Right lobe of liver (tissue), 6 donors: ENCODE results near the gene RBM33. TPM values are rescaled to one million over a fixed set of nuclear protein-coding genes. Genes with fewer than 3 reads are reported as not detected.

ENCODE experiments used
- ATAC-seq, 4 donors: fragments of 200-7000 bp; cut with Tn5 transposase; one replicate each; pipeline ENCODE4 v1.9.1; 2020; ENCODE audit warnings: mild to moderate bottlenecking in 4 of 4, moderate library complexity in 4 of 4
- DNase-seq, 3 donors: peaks; one replicate each; pipeline ENCODE4 v3.0.0-alpha.2; 2020
- H3K27ac ChIP-seq, 3 donors: fragments of 200-600 bp; one replicate each; pipeline ENCODE4 v1.8.0; 2022
- H3K27me3 ChIP-seq, 2 donors: fragments of 200-600 bp; one replicate each; pipeline ENCODE4 v1.8.0; 2022
- H3K36me3 ChIP-seq, 4 donors: fragments of 200-600 bp; sonication (generic) in 1 of 4; one replicate each; pipeline versions ENCODE4 v1.5.1 to v1.8.0; 2017 to 2022; ENCODE audit warnings: control low read depth in 1 of 4
- H3K4me1 ChIP-seq, 4 donors: fragments of 200-600 bp; sonication (generic) in 1 of 4; one replicate each; pipeline versions ENCODE4 v1.5.1 to v1.8.0; 2017 to 2022; ENCODE audit warnings: control low read depth in 1 of 4
- H3K4me3 ChIP-seq, 3 donors: fragments of 200-600 bp; one replicate each; pipeline ENCODE4 v1.8.0; 2022
- H3K9me3 ChIP-seq, 4 donors: fragments of 200-600 bp; sonication (generic) in 1 of 4; one replicate each; pipeline versions ENCODE4 v1.5.1 to v1.8.0; 2017 to 2022; ENCODE audit warnings: control low read depth in 1 of 4
- CTCF ChIP-seq, 4 donors: fragments of 200-600 bp in 3 of 4; fragments of 450-650 bp in 1 of 4; IDR thresholded peaks; one replicate each; pipeline versions ENCODE4 v1.5.1 to v1.8.0; 2016 to 2022; ENCODE audit warnings: antibody characterized with exemption in 4 of 4, mild to moderate bottlenecking in 2 of 4
- POLR2A ChIP-seq: fragments of 450-650 bp; IDR thresholded peaks from one replicate; pipeline ENCODE4 v1.6.1; 2017; ENCODE audit warnings: antibody characterized with exemption, mild to moderate bottlenecking
- WGBS: methylation state at CpG from one replicate; pipeline ENCODE4 v1.1.6; 2018; ENCODE audit warnings: low coverage, low lambda C conversion rate; ENCODE audit not compliant: insufficient coverage; ENCODE audit errors: missing lambda C conversion rate; 5-methylcytosine and 5-hydroxymethylcytosine counted together
- intact Hi-C, 2 donors: fragments of 100-400 bp; cut with DNase I; formaldehyde crosslinking; loops; one replicate each; pipeline versions ENCODE4 v1.11.2 to v1.14.1; 2022
- total RNA-seq, 6 experiments: library from RNA; depleted of rRNA in 2 of 6; stranded (reverse); fragments of >200 nt in 2 of 6; fragmentation: NEBNext Ultra II Directional in 3 of 6; extraction: Animal tissue kit (Norgen Biotek cat#: 25700) in 3 of 6; gene quantifications; one replicate each; pipeline versions ENCODE4 v1.1.0 to v1.2.4, GENCODE V29; 2016 to 2023
- donor health status: DM: no; HTN: yes; CAD: no.
- donor health status: DM: no; HTN: no; CAD: no.
- donor health status: DM: no; HTN: no; CAD: no.
- donor health status: DM: no; HTN: yes; CAD: no.
- donor health status: DM: no; HTN: yes; CAD: no.

Gene RBM33
- total RNA-seq, 6 experiments from 2014 or later, result 24.9 to 55.1 (median 32.0) TPM

GRCh38 chr7:155790666-155791065 lies 146.2 kb downstream of the RBM33 start:
- DNase-seq (no peak), ATAC-seq (no peak)
- Histone ChIP-seq H3K9me3 (no peaks in the 10 kb centered on the region), H3K27ac (no peak overlapping the region), H3K4me1 (peaks cover 0 to 7% (median 0%) of the 10 kb centered on the region in 4 donors), H3K4me3 (no peak overlapping the region), H3K36me3 (no peaks in the 10 kb centered on the region), H3K27me3 (no peaks in the 10 kb centered on the region)
- TF ChIP-seq CTCF (IDR thresholded peaks at IDR 0.05) (no peak), POLR2A (no peak)
- 53% methylated on average over 7 of the region's 8 CpGs for WGBS
- intact Hi-C loops, result loop anchor here (10.0 kb wide), 2 partner anchors 674 to 684 kb away; no protein-coding TSS in a partner anchor

- intact Hi-C loops, result loop anchor here (10.0 kb wide), 2 partner anchors 674 to 684 kb away; no protein-coding TSS in a partner anchor
- WGBS, result 72% methylated on average over 17 of the region's 19 CpGs
These were observed 146.8 kb downstream of the RBM33 start for GRCh38 chr7:155791214-155791737.

GRCh38 chr7:155791836-155792235 lies 147.4 kb downstream of the RBM33 start:
- H3K27ac ChIP-seq, result no peak overlapping the region
- H3K4me3 ChIP-seq, result no peak overlapping the region
- ATAC-seq (no peak), DNase-seq (no peak)
- WGBS, result 69% methylated on average over 4 of the region's 7 CpGs
- H3K9me3 ChIP-seq, result no peaks in the 10 kb centered on the region
- no peak for TF ChIP-seq POLR2A
- TF ChIP-seq CTCF (IDR thresholded peaks at IDR 0.05), result no peak
- peaks cover 0 to 6% (median 0%) of the 10 kb centered on the region in 4 donors for H3K4me1 ChIP-seq
- no peaks in the 10 kb centered on the region for H3K27me3 ChIP-seq
- no peaks in the 10 kb centered on the region for H3K36me3 ChIP-seq
- intact Hi-C loops, result loop anchor here (10.0 kb wide), 2 partner anchors 673 to 683 kb away; no protein-coding TSS in a partner anchor

More at GRCh38 chr7:155791214-155791737, 146.8 kb downstream of the RBM33 start:
- ATAC-seq, result no peak
- H3K36me3 ChIP-seq, result no peaks in the 10 kb centered on the region
- no peak overlapping the region for H3K4me3 ChIP-seq
- no peaks in the 10 kb centered on the region for H3K9me3 ChIP-seq
- no peaks in the 10 kb centered on the region for H3K27me3 ChIP-seq
- H3K4me1 ChIP-seq, result peaks cover 0 to 7% (median 0%) of the 10 kb centered on the region in 4 donors
- TF ChIP-seq CTCF (IDR thresholded peaks at IDR 0.05) (no peak), POLR2A (no peak)
- H3K27ac ChIP-seq, result no peak overlapping the region
- DNase-seq, result no peak

GRCh38 chr7:155792315-155792960 lies 148.0 kb downstream of the RBM33 start:
- DNase-seq (no peak), ATAC-seq (no peak)
- Histone ChIP-seq H3K27me3 (no peaks in the 10 kb centered on the region), H3K36me3 (no peaks in the 10 kb centered on the region), H3K4me3 (no peak overlapping the region), H3K27ac (no peak overlapping the region), H3K4me1 (no peaks in the 10 kb centered on the region), H3K9me3 (no peaks in the 10 kb centered on the region)
- WGBS, result 83% methylated on average over 13 of the region's 14 CpGs
- intact Hi-C loops, result loop anchor here (10.0 kb wide), 2 partner anchors 672 to 682 kb away; no protein-coding TSS in a partner anchor
- TF ChIP-seq POLR2A (no peak), CTCF (IDR thresholded peaks at IDR 0.05) (no peak)
